ENCODE data around the gene PLEKHA6.

The PLEKHA6 gene

DNA sequence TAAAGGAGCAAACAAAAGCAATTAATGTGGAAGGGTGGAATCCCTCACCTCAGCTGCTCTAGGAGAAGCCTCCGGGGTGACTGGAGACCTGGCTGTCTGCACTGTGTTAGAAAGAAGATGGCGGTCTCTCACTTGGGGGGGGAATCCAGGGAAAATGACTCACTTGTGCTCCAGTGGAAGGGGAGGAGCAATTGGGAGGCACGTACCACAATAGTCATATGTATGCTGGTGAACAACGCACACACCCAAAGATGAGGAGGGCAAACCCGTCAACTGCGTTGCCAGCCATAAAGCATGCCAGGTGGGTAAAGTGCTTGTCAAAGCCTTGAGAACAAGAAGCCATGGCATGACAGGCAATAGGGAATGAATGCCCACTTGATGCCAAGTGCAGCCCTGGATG is 22.1 kb downstream of the PLEKHA6 start:
- no peak for TF ChIP-seq CTCF (conservative IDR thresholded peaks at IDR 0.05; ENCODE audit: low read depth)
- ChIA-PET POLR2A (ENCODE audit: low non-redundant PET) (no interaction called here), CTCF (interaction anchor here (0.7 kb wide), 1 partner anchor 10 kb away, joined by 4 read pairs; no protein-coding TSS in a partner anchor)
- DNase-seq (ENCODE audit: low spot score) = no peak
- no peak overlapping the region for H3K27ac ChIP-seq

GRCh38 chr1:204337036-204337429 is 22.7 kb downstream of the PLEKHA6 start:
- DNase-seq (ENCODE audit: low spot score) = no peak
- H3K27ac ChIP-seq = no peak overlapping the region
- CTCF ChIA-PET = interaction anchor here (0.7 kb wide), 1 partner anchor 11 kb away, joined by 4 read pairs; no protein-coding TSS in a partner anchor
- no peak for TF ChIP-seq CTCF (conservative IDR thresholded peaks at IDR 0.05; ENCODE audit: low read depth)
- POLR2A ChIA-PET (ENCODE audit: low non-redundant PET) = no interaction called here

GRCh38 chr1:204336421-204337035 is 23.2 kb downstream of the PLEKHA6 start:
- no peak for DNase-seq (ENCODE audit: low spot score)
- ChIA-PET CTCF (no interaction called here), POLR2A (ENCODE audit: low non-redundant PET) (interaction anchor here (0.6 kb wide), 1 partner anchor 16 kb away, joined by 3 read pairs; no protein-coding TSS in a partner anchor)
- TF ChIP-seq CTCF (conservative IDR thresholded peaks at IDR 0.05; ENCODE audit: low read depth) = no peak
- no peak overlapping the region for H3K27ac ChIP-seq

GRCh38 chr1:204335533-204335932 is 24.2 kb downstream of the PLEKHA6 start:
- CTCF ChIA-PET = no interaction called here
- POLR2A ChIA-PET (ENCODE audit: low non-redundant PET) = no interaction called here
- no peak overlapping the region for H3K27ac ChIP-seq
- TF ChIP-seq CTCF (conservative IDR thresholded peaks at IDR 0.05; ENCODE audit: low read depth) = no peak
- DNase-seq (ENCODE audit: low spot score) = no peak

DNA sequence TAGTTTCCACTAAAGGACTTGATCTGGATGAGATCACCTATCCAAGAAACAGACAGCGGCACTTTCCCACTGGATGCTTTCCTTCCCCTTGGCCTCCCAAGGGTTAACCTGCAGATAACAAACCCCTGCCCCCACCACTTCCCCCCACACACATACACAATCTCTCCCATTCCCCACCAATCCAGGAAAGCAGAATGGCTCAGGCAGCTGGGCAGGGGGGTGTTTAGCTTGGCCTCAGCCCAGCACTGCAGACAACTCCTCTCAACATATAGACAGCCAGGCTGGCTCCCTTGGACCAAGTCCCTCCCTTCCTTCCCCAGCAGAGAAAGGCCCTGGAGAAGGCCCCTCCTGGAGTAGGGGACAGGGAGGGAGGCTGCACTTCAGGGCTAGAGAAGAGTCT is 24.6 kb downstream of the PLEKHA6 start:
- ChIA-PET POLR2A (ENCODE audit: low non-redundant PET) (no interaction called here), CTCF (no interaction called here)
- DNase-seq (ENCODE audit: low spot score) = no peak
- no peak overlapping the region for H3K27ac ChIP-seq
- no peak for TF ChIP-seq CTCF (conservative IDR thresholded peaks at IDR 0.05; ENCODE audit: low read depth)

DNA sequence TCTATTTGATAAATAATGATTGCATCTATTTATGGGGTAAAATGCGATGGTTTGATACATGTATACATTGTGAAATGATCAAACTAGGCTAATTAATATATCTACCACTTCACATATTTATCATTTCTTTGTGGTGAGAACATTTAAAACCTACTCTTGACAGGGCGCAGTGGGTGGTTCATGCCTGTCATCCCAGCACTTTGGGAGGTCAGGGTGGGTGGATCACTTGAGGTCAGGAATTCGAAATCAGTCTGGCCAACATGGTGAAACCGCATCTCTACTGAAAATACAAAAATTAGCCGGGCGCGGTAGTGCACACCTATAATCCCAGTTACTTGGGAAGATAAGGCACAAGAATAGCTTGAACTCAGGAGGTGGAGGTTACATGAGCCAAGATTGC is 25.3 kb downstream of the PLEKHA6 start:
- CTCF ChIA-PET = no interaction called here
- POLR2A ChIA-PET (ENCODE audit: low non-redundant PET) = no interaction called here
- DNase-seq (ENCODE audit: low spot score) = no peak
- no peak overlapping the region for H3K27ac ChIP-seq
- TF ChIP-seq CTCF (conservative IDR thresholded peaks at IDR 0.05; ENCODE audit: low read depth) = no peak
